Activated T-cell treated with anti-CD3 and anti-CD28 coated beads, Interleukin-2, amount 50 U/mL, for 1 hour (primary cell): Measurements from ENCODE around the gene HPCAL4.

Experiments
- DNase-seq: peaks from one replicate; pipeline ENCODE4 v3.0.0-alpha.2; 2020

Gene HPCAL4

DNA sequence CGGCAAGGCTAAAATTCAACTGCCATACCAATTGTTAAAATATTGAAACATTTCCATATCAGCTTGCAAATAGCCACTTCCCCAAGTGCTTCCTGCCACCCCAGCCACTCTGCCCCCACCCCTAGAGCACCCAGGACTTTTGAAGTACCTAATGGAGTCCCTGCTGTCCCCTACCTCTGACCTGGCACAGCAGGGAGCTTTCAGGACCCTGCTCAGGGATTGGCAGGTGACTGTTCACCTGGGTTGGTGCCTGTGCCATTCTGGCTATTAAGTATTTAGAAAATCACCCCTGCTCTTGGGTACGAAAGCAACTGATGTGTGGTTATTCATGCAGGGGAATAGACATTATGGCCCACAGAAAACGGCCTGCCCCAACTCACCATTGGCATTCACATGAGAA is 9.1 kb upstream of the HPCAL4 start:
- no peak for DNase-seq

DNA sequence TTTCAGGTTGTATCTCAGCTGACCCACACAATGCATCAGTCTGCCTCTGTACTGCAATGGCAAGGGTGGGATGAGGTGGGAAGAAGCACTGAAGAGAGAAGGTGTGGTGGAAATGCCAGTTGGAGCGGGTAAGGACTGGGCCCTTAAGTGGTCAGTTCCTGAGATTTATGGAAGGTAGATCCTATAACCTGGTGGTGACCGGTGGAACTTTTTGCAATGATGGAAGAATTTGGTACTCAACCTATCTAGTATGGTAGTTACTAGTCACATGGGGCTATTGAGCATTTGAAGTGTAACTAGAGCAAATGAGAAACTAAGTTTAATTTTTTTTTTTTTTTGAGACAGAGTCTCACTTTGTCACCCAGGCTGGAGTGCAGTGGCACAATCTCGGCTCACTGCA is 8.2 kb upstream of the HPCAL4 start:
- no peak for DNase-seq

DNA sequence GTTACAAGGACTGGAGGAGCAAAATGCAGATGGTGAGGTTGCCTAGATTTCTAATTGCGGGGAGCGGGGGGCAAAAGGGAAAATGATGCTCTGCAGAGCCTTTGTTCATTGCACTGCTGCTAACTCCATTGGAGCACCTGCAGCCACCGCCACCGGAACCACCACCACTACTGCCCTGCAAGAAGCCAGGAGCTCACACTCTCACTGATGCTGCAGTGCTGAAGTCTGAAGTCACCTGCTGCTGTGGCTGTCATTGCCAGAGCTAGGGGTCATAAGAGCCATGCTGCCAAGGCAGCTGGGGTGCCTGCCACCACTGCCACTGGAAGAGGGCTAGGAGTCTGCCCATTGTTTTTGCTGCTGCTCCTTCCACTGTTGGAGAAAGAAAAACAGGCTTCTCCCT is 7.3 kb upstream of the HPCAL4 start:
- DNase-seq: no peak

DNA sequence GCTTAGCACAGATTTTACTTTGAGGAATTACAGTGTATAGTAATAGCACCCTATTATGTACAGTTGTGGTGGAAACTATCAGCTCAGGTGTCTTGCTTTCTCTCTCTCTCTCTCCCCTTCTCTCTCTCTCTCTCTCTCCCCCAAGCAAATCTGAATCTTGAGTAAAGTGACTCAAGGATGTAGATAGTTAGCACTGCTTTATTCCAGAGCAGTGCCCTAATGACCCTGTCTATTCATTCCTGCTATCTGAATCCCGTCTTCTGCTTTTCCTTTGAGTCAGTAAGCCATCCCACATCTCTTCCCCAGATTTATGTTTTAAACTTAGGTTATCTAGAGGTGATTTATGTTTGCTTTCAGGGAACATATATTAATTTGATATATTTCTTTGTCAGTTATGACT is 5.2 kb upstream of the HPCAL4 start:
- DNase-seq: no peak

DNA sequence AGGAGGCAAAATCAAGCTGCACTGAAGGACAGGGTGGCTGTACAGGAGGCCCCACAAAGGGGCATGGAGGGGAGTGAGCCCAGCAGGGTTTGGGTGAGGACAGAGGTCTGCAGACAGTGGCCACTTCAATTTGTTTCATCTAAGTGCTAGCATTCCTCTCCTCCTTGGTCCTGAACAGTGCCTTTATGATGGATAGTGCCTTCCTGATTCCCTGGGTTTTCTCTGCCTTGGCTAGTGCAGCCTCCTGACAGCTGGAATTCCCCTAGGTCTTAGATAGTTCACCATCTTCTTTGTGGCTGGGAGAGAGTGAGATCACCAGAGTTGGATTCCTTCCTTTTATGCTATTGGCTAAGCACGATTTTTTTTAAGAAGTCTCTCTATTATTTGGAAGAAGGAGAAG is 3.8 kb upstream of the HPCAL4 start:
- DNase-seq: no peak

DNA sequence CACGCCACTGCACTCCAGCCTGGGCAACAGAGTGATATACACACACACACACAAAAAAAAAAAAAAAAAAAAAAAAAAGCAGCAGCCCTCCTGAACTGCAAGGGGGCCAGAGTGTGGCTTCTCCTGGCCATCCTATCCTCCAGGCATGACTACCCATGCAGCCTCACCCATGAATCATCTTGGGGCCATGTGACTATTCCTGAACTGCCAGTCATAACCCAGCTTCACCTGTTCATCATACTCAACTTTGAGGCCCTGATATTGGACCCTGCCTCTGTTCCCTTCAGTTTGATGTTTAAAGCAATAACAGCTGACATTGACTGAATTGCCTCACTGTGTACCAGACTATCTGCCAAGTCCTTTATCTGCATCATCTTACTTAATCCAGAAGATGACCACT is 2.8 kb upstream of the HPCAL4 start:
- DNase-seq: no peak

DNA sequence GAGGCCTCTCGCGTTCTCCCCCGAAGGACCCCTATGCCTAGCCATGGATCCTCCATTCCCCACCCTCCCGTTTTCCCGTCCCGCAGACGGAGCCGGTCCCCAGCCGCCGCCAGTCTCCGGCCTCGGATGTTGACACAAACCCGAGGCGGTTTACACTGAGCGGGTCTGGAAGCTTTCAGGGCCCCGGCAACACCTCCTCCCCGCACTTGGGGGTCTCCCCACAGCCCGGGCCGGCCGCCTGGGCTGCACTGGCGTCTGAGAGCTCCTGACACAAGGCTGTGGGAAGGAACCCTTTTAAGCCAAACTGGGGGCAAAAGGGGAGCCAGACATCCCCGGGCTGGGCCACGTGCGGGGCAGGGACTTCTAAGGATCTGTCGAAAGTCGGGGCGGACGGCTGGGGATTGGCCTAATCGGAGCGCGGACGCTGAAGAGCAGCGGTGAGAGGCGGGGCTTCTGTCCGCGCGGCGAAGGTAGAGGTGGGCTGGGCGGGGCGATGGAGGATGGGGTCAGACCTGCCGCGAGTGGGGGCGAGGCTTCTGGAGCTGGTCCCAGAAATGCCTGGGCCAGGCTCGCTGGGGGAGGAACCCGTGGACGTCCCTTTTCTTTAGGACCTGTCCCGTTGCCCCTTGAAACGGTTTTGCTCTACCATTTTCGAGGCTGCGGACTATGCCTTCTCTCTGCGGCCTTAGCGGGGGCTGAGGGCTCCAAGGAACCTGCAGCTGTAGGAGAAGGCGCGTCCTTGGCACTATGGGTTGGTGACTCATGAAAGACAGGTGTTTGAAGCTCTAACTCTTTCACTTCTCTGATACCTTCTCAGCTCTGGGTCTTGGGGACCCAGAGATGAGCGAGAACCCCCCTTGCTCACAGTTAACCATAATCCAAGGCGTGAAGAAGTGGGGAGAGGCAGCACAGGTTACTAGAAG is 1.2 kb upstream of the HPCAL4 start:
- DNase-seq: no peak

DNA sequence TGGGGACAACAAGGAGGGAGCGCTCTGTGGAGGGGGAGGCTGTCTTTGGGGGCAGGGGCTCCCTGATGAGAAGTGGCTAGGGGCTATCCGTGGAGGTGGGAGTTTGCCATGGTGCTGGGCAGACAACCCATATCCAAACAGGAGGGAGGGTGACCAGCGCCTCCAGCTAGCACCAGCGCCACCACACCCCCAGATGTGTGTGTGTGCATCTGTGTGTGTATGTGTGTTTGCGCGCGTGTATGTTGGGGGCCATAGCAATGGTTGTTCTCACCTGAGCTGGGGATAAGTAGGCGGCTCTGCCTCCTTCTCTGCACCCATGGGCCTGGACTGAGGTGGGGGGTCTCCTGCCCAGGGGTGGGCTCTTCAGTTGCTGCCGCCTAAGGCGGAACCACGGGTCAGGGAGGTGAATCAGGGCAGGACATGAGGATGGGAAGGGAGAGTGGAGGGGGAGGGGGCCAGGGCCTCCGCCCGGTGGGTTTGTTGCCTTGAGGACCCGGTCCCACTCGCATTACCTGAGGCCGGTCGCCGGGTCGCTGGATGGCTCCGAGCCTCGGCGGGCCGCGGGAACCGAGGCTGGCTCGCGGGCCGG is 345 bp downstream of the HPCAL4 start:
- no peak for DNase-seq

DNA sequence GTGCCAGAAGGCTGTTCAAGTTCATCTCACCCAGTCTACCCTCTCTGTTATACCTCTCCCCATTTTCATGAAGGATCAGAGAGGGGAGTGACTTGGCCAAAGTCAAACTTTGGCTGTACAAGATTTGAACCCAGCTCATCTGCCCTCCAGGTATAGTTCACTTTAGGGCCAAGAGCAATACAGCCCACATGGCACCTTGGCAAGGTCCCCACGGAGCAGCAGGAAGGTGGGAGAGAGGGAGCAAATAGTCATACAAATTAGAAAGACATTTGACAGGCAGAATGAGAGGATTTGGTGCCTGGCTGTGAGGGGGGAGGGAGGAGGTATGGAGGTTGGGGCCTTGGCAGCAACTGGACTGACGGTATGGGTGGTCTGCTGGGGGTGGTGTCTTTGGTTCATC is 1.0 kb downstream of the HPCAL4 start:
- DNase-seq: no peak

DNA sequence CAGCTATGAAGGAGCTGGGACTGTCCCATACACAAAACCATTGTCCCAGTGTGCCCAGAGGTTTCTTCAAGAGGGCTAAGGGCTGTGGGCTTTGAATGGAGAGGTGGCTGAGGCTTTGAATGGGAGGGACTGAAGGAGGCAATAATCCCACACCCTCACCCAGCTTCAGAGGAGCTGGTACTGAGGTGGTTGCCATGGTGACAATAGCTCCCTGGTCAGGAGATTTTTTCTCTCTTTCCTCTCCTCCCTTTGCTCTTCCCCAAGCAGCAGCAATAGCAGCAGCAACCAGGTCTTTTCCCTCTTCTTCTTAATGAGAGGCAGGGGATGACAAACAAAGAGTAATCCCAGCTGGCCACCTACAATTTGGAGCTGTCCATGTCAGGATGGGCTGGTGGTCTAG is 1.6 kb downstream of the HPCAL4 start:
- no peak for DNase-seq

DNA sequence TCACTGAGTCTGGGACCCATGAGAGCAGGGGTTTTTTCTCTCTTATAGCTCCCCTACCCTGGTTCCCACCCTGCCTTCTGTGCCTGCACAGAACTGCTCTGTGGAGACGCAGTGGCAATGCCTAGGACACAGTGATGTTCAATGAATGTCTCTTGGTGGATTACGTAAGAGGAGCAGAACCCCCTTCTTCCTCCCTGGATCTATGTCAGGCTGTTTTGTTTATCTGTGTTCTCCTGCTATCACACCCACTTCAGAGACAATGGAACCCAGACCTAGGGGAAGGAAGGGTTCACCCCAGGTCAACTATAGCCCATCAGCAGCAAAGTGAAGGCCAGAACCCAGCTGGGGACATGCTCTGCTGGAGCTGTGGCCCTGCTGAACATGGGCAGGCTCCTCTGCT is 2.0 kb downstream of the HPCAL4 start:
- DNase-seq: no peak

DNA sequence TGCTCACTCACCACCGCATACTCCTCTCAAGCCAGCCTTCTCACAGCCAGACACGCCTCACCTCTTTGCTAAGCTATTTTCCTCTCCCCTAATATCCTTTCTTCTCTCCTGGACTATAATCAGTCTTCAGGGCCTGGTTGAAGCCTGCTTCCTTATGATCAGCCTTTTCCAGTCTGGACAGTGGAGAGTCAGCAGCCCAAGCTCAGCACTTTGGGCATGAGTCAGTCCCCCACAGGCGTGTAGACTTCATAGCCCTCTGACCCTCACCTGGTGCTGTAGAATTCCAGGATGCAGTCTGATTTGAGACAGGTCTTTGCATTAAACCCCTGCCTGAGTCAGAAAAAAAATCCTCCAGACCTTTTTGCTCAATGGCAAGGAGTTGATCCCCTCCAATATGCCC is 2.5 kb downstream of the HPCAL4 start:
- no peak for DNase-seq

DNA sequence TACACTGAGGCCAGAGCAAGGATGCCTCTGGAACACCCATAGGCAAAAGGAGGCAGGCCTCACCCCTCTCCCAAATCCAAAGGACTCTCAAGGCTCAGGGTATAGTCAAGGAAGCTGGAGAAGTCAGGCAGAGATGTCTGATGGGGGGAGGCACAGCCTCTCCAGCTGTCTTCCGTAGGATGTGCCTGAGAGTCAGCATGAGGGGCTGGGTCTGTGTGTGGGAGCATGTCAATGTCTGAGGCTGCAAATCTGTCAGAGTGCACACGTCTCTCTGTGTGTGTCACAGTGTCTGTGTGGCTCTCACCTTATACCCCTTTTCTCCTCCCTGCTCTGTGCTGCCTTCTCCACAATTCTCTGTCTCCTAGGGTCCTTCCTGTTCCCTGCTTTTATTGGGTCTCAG is 4.0 kb downstream of the HPCAL4 start:
- no peak for DNase-seq

DNA sequence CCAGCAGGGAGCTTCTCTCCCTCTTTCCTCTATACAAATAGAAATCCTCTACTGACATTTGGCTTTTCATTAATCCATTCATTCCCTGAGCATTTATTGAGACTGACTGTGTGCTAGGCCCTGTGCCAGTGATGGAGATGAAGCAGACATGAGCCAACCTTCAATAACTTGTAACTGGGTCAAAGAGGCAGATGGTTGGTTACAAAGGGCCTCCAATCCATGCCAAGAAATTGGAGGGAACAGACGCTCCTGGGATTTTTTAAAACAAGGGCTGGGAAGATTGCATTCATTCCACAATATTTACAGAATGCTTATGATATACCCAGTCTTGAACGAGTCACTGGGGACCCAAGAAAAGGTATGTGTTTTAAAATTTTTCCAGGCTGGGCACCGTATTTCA is 6.2 kb downstream of the HPCAL4 start:
- no peak for DNase-seq

DNA sequence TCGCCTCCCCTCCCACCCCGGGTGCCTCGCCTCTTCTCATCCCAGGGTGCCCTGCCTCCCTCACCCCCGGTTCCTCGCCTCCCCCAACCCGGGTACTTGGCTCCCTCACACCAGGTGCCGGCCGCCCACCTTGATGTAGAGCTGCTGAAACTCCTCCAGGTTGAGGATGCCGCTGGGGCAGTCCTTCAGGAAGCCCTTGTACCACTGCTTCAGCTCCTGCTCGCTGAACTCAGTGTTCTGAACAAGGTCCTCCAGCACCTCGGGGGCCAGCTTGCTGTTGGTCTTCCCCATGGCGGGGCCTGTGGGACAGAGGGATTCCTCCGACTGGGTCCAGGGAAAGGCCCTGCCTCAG is 6.9 kb downstream of the HPCAL4 start:
- DNase-seq: no peak

DNA sequence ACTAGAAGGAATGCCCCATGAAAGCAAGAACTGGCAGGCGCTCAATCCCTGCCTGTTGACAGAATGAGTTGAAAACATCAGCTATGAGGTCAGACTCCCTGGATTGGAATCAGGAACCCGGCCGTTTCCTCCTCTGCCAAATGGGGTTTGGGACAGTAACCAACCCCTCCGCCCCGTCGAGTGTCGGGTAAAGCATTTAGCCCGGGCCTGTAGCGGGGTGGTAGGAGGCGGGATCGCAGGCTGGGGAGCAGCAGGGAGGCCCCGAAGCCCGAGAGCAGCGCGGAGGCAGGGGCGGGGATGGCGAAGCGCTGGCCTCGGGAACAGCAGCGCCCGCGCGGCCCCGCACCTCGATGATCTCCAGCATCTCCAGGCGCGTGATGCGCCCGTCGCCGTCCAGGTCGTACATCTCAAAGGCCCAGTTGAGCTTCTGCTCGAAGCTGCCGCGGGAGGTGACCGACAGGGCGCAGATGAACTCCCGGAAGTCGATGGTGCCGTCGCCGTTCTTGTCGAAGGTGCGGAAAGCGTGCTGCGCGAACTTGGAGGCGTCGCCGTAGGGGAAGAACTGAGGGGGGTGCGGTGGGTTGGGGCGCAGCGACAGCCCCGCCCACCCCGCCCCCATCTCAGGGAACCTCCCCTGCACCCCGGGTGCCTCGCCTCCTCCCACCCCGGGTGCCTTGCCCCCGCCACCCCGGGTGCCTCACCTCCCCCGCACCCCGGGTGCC is 7.5 kb downstream of the HPCAL4 start:
- DNase-seq: peak; percentile 58

DNA sequence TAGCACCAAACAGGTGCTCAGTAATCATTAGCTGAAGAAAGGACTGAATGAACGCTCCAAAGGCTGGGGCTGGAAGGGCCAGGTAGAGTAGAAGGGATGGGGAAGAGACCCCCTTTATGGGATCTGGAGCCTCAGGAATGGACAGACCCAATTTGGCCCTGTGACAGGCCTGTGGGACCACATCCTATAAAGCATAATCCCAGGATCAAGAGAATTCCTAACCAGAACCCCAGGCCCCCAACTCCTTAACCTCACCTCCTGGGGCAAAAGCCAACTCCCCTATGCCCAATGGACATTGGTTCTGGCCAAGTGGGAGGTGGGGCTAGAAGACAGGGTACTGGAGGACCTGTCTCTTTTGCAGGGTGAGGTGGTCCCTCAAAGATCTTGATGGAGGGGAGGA is 9.2 kb downstream of the HPCAL4 start:
- DNase-seq: no peak

DNA sequence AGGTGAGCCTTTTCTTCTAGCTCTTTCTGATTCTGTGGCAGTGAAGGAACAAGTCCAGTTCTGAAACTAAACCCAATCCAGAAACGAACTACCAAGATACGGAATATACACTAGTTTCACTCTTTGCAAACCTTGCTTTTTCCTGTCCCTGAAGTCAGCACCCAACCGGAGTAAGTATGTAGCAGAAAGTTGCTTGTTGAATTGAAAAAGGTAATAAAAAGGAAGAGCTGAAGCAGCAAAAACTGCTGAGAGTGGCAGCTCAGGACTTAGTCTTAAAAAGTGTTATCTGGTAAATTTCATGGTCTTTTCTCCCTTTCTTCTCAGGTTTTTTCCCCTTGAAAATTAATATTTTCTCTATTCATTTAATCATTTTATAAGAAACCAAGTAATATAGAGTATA is 9.9 kb downstream of the HPCAL4 start:
- no peak for DNase-seq

DNA sequence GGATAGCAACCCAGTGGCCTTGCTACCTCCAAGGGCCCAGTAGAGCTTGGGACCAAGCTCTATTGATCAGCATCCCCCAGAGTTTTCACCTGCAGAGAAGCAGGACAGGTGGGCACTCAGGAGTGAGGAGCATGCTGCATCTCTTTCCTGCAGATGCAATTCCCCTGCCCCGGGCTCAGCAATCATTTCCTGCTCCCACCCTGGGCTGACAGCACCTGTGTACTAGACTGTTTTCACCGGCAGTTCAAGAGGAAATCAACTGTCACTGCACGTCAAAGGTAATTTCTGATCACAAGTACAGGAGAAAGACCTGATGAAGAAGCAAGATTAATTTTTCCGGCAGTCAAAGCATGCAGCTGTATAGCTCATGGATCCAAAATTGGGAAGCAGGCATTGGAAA is 10.5 kb downstream of the HPCAL4 start:
- no peak for DNase-seq

DNA sequence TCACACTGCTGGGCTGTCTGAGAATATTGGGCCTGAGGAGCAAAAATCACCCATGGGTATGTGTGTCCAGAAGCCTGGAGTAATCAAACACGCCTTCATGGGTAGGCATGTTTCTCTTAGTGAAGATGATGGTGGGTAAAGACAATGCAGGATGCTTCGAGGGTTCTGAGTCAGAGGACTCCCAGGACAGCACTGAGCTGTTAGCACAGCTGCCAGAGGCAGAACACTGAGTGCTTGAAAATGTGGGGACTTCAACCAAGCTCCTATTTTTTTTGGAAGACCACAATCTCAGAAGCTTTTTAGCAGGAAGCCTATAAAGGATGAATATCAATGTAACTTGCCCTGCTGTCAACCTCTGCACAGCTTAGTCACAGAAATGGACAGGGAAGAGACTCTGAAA is 11.4 kb downstream of the HPCAL4 start:
- DNase-seq: no peak

DNA sequence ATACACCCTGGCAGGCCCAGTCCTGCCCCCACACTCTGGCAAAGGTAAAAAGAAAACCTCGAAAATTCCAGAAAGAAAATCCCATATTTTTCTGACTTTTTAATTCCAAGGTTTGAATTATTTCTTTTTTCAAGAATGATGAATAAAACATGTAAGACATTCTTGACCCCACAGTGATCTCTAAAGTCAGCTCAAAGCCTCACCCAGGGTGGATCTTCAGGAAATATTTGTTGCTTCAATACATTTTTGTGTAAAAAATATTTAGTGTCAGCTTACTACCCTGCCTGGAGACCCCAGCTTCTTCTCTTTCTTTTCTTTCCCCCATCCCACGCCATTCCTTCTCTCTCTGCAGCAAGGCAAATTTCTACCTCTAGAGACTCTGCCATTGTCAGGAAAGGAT is 12.3 kb downstream of the HPCAL4 start:
- DNase-seq: no peak

DNA sequence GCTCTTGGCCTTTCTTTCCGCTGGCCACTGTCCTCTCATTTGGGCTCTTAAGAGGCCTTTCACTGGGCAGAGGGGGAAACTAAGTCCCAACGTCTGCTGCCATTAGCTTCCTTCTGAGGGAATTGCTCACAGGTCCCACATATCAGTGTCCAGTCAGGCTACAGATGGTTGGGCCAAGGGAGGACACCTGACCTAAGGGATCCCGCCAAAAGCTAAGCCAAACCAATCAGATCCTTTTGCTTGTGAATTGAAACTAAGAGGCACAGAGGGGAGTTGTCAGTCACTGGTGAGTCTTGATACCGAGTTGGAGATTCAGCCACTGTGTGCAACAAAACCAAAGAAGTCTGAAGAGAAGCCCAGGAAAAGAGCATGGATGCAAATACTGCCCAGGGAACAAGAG is 13.6 kb downstream of the HPCAL4 start:
- no peak for DNase-seq

DNA sequence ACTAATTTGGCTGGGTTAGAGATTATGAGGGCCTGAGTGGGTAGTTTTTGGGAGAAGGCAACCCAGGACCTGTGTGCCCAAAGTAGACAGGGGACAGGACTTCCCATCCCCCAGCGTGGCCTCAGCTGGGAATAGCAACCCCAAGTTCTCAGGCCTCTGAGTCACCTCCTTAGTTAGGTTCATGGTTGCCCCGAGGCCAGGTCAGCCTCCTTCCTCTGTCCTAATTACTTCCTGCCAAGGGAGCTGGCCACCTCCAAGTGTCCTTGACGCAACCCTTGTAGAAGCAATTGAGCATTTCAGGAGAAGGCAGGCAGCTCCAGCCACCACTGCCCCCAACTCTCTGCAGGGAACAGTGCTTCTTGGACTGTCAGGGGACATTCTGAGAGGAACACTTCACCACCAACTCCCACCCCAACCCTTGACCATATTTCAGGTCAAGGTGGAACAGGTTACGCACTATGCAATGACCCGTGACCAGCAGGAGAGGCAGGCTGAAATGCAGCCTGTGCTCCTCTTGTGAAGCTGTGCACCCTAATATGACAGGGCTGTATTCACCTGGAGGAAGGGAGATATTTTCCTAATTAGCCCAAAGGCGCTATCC is 14.2 kb downstream of the HPCAL4 start:
- no peak for DNase-seq

DNA sequence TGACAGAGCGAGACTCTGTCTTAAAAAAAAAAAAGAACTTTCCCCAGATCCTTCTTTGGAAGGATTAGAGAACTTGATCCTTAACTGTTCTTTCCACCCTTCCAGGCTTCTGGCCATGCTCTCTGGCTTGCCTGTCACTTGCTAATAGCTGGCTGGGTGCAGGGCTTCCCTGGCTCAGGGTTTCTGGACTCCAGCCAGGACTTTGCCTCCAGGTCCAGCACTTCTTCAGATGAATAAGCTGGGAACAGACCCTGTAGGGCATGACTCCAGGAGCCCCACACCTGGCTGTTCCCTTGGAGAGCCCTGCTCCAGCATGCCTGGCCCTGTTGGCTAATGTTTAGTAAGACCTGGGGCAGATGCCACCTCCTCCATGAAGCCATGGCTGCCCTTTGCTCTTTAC is 16.0 kb downstream of the HPCAL4 start:
- DNase-seq: no peak
